HFFc6 (cell line): ENCODE measurements around the gene FRMD1. TPM values are rescaled to one million over a fixed set of nuclear protein-coding genes. Genes with fewer than 3 reads are reported as not detected.

Experiments used
- DNase-seq: peaks from one replicate; pipeline ENCODE4 v3.0.0-alpha.2; 2018
- H3K27ac Mint-ChIP-seq: 2 replicates; pipeline ENCODE4 v1.8.0; 2020; ENCODE audit warnings: mild to moderate bottlenecking, mixed read lengths
- H3K27me3 Mint-ChIP-seq: 2 replicates; pipeline ENCODE4 v1.8.0; 2021; ENCODE audit warnings: mild to moderate bottlenecking, moderate library complexity, mixed read lengths; ENCODE audit not compliant: insufficient read depth
- H3K36me3 Mint-ChIP-seq: 2 replicates; pipeline ENCODE4 v1.8.0; 2021; ENCODE audit warnings: low read depth, mixed read lengths
- H3K4me1 Mint-ChIP-seq: 2 replicates; pipeline ENCODE4 v1.8.0; 2020; ENCODE audit warnings: low read depth, mixed read lengths
- H3K4me3 Mint-ChIP-seq: 2 replicates; pipeline ENCODE4 v1.8.0; 2020; ENCODE audit warnings: mild to moderate bottlenecking, moderate library complexity, mixed read lengths
- H3K9me3 Mint-ChIP-seq: 2 replicates; pipeline ENCODE4 v1.8.0; 2020; ENCODE audit warnings: mild to moderate bottlenecking, mixed read lengths
- total RNA-seq, 6 experiments: library from RNA; stranded (reverse); fragmentation: NEBNext Ultra II Directional; extraction: Animal tissue kit (Norgen Biotek cat#: 25700); gene quantifications; 2 replicates in 1 of 6; 3 replicates in 5 of 6; pipeline ENCODE4 v1.2.3, GENCODE V29; 2021
- TF ChIP-seq, protein P1 (sequence below): fragments of 200-600 bp; sonication (generic); IDR thresholded peaks from 2 replicates; pipeline ENCODE4 v1.5.0; 2021; ENCODE audit warnings: antibody characterized with exemption, mild to moderate bottlenecking

FRMD1 gene
- total RNA-seq, 6 experiments from 2014 or later: not detected

DNA sequence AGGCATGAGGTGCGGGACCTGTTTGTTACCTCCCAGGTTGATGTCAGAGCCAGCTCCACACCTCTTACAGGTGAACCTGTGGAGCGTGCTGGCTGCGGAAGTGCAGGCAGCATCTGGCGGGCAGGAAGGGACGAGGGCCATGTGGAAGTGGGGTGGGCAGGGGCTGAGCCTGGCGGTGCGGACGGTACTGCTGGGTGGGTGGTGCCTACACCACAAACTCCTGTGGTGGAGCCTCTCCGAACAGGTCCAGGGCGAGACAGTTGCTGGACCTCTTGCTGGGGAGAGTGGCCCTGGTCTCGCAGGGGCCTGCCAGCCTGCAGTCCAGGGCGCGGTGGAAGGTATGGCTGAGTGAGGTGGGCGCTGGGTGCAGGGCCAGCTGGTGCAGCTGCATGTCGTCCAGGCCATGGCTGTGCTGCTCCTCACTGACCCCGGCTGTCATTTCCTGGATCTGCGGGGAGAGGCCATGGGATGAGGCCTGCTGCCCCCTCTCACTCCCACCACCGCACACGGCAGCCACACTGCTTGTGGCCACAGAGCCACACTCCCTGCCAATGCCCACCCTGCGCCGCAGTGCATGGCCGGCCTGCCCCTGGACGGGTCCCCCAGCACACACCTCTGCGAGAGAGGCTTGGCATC is 22.0 kb downstream of the FRMD1 start:
- H3K4me1 Mint-ChIP-seq: no peaks in the 10 kb centered on the region
- H3K36me3 Mint-ChIP-seq: no peaks in the 10 kb centered on the region
- H3K27ac Mint-ChIP-seq: no peak overlapping the region
- H3K4me3 Mint-ChIP-seq: no peak overlapping the region
- peaks cover 2% of the 10 kb centered on the region for H3K27me3 Mint-ChIP-seq
- DNase-seq: no peak
- TF ChIP-seq, protein P1, sequence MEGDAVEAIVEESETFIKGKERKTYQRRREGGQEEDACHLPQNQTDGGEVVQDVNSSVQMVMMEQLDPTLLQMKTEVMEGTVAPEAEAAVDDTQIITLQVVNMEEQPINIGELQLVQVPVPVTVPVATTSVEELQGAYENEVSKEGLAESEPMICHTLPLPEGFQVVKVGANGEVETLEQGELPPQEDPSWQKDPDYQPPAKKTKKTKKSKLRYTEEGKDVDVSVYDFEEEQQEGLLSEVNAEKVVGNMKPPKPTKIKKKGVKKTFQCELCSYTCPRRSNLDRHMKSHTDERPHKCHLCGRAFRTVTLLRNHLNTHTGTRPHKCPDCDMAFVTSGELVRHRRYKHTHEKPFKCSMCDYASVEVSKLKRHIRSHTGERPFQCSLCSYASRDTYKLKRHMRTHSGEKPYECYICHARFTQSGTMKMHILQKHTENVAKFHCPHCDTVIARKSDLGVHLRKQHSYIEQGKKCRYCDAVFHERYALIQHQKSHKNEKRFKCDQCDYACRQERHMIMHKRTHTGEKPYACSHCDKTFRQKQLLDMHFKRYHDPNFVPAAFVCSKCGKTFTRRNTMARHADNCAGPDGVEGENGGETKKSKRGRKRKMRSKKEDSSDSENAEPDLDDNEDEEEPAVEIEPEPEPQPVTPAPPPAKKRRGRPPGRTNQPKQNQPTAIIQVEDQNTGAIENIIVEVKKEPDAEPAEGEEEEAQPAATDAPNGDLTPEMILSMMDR: no peak
- H3K9me3 Mint-ChIP-seq: peaks cover 12% of the 10 kb centered on the region; the same call in 1 of the 2 replicates

DNA sequence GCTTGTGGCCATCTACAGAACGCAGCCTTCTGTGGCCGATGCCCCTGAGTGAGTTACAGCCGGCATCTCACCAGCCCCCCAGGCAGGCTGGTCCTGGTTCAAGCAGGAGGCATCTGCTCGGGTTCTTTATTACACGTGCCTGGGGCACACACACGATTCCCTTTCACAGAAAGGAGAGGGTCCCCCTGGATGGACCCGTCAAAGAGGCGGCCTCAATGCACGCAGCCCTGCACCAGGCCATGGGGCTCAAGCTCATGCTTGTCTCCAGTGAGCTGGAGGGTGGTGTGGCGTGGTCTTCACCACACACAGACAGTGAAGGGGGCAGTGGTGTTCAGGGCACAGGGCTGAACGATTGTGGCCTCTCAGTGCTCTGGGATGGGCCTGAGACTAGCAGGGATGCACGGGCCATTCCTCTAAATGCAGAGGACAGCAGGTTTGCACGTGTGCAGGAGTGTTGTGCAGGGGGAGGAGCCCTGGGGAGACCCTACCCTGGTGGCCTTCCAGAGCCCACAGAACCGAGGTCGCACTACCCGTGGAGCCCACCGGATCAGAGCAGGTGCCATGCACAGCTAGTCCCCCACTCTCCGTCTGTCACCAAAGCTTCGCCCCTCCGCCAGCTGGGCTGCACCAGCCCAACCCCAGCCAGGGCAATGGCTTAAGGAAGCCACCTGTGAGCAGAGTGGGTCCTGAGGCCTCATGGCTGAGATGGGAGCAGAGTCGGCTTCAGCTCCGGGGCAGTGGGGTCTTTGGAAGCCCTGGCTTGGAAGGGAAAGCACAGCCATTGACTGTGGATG is 23.1 kb downstream of the FRMD1 start:
- H3K4me3 Mint-ChIP-seq: no peak overlapping the region
- TF ChIP-seq, protein P1: no peak
- H3K4me1 Mint-ChIP-seq: no peaks in the 10 kb centered on the region
- H3K27me3 Mint-ChIP-seq: peaks cover 4% of the 10 kb centered on the region
- H3K36me3 Mint-ChIP-seq: no peaks in the 10 kb centered on the region
- no peak for DNase-seq
- H3K27ac Mint-ChIP-seq: no peak overlapping the region
- peaks cover 6% of the 10 kb centered on the region; the same call in 1 of the 2 replicates for H3K9me3 Mint-ChIP-seq

DNA sequence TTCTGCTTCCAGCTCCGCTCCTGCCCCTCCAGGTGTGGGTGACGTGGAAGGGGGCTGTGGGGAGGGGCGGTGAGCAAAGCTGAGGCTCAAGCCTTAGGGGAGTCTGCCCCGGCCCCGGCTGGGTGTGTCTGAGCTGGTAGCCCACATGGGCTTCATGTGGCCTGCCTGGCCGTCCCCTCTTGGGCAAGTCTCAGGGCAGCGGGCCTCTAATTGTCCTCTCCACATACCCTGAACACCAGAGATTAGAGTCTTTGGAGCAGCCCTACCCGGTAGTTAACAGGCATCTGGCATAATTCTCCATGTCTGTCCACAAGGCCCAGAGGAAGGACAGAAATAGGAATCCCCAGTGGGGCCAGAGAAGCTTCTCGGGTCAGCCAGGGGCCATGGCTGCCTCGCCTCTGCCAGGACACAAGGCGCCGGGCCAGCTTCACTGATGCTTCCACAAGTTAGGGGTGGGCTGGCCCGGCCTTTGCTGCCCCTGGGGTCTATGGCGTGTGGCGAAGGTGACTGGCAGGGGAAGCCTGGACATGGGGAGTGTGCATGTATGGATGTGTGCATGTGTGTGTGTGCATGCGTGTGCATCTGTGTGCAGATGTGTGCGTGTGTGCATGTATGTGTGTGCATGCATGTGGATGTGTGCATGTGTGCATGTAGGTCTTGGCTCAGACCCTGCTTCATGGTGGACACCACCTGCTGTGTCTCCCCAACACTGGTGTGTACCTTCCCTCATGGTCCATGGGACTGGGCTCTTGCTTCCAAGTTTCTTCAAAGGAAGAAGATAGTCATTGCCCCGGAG is 24.0 kb downstream of the FRMD1 start:
- H3K9me3 Mint-ChIP-seq: peaks cover 6% of the 10 kb centered on the region; the same call in 1 of the 2 replicates
- no peak overlapping the region for H3K4me3 Mint-ChIP-seq
- TF ChIP-seq, protein P1: no peak
- no peaks in the 10 kb centered on the region for H3K36me3 Mint-ChIP-seq
- no peak for DNase-seq
- no peak overlapping the region for H3K27ac Mint-ChIP-seq
- H3K4me1 Mint-ChIP-seq: no peaks in the 10 kb centered on the region
- peaks cover 4% of the 10 kb centered on the region for H3K27me3 Mint-ChIP-seq

DNA sequence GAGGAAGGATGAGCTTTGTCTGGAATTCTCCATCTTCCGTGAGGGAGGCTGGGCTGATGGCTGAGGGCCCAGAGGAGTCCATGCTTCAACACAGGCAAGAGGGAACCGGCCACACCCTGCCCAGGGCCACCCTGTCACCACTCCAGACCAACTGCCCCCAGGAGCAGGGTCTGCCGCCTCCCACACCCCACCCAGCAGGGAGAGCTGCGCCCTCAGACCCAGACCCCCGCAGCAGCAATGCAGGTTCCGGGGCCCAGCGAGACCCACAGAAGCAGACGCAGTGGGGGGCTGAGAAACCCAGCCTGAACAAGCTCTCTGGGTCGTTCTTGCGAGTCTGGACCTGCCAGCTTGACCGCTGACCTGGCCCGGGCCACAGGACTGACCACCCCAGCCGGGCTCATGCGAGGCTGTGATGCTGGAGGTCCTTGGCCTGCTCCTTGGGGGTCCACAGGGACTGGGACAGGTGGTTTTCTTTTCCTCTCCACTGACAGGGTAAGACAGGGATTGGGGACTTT is 25.0 kb downstream of the FRMD1 start:
- TF ChIP-seq, protein P1: no peak
- H3K9me3 Mint-ChIP-seq: no peaks in the 10 kb centered on the region
- H3K27ac Mint-ChIP-seq: no peak overlapping the region
- peaks cover 4% of the 10 kb centered on the region for H3K27me3 Mint-ChIP-seq
- no peak overlapping the region for H3K4me3 Mint-ChIP-seq
- H3K36me3 Mint-ChIP-seq: no peaks in the 10 kb centered on the region
- no peaks in the 10 kb centered on the region for H3K4me1 Mint-ChIP-seq
- DNase-seq: no peak

DNA sequence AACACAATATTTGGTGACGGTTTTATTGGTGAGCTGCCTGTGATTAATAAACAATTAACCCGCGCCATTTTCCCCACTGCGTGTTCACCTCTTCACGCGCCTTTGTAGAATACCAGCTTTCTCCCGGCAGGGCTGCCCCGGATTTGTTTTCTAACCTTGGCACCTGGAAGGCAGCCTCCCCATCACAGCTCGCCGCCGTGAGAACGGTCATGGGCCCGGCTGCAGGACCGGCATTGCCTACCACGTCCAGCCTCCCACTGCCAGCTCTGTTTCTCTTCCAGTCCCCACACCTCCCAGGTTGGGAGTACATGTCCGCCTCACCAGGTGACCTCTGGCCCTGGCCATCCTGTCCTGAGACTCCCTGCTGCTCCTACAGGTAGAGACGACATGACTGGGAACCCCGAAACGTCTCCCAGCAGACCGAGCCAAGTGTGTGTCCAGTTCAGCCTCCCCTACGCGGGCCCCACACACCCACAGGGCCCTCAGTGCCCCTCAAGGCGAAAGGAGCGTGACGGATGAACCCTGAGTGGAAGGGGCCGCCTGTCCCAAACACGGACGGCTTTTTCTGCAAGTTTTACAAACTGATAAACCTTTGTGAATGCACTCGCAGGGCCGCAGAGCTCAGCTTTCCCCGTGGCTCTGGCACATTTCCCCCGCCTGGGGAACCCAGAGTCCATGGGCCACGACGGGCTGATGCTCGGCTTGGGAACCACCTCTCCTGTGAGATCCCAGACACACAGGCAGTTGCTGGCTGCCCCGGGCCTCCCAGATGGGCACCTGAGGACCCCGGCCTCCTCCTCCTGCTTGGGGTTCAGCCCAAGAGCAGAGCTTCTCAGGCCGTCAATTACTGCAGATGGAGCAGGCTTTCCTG is 25.7 kb downstream of the FRMD1 start:
- H3K4me1 Mint-ChIP-seq: no peaks in the 10 kb centered on the region
- H3K4me3 Mint-ChIP-seq: no peak overlapping the region
- H3K27ac Mint-ChIP-seq: no peak overlapping the region
- no peak for DNase-seq
- TF ChIP-seq, protein P1: no peak
- no peaks in the 10 kb centered on the region for H3K36me3 Mint-ChIP-seq
- H3K27me3 Mint-ChIP-seq: peaks cover 4% of the 10 kb centered on the region
- H3K9me3 Mint-ChIP-seq: no peaks in the 10 kb centered on the region
